B cell (primary cell): Measurements from ENCODE around the gene KCNJ10. TPM values are rescaled to one million over a fixed set of nuclear protein-coding genes. Genes with fewer than 3 reads are reported as not detected.

Source experiments
- ATAC-seq: fragments of 200-7000 bp; cut with Tn5 transposase; one replicate; pipeline ENCODE4 v1.10.0; 2021; ENCODE audit warnings: low read depth, mild to moderate bottlenecking, moderate number of reproducible peaks, moderate library complexity
- CTCF ChIA-PET: fragments of 350-600 bp; sonication (Branson Sonifier 250); formaldehyde crosslinking; loops from one replicate; lab custom pipeline; 2021; ENCODE audit warnings: antibody characterized with exemption, inconsistent platforms; lab: Charles Lee
- POLR2A ChIA-PET: fragments of 350-600 bp; sonication (Branson Sonifier 250); formaldehyde crosslinking; loops from one replicate; lab custom pipeline; 2021; ENCODE audit warnings: antibody characterized with exemption; lab: Charles Lee
- DNase-seq: peaks from one replicate; pipeline ENCODE4 v3.0.0; 2013
- H2AFZ ChIP-seq: 2 replicates; pipeline ENCODE4 v1.6.1; 2012; ENCODE audit warnings: mild to moderate bottlenecking, low read depth, low read length; ENCODE audit not compliant: insufficient read depth, poor library complexity, severe bottlenecking
- H3K27ac ChIP-seq, 2 donors: 1 replicate in 1 of 2; 2 replicates in 1 of 2; pipeline ENCODE4 v1.5.1; 2012 to 2013; ENCODE audit warnings: low read length in 2 of 2, mild to moderate bottlenecking in 2 of 2, moderate library complexity in 1 of 2
- H3K27me3 ChIP-seq, 4 experiments: fragments of 200-600 bp in 1 of 4; sonication (generic) in 1 of 4; replicated peaks in 1 of 4; 1 replicate in 2 of 4; 2 replicates in 2 of 4; pipeline versions ENCODE4 v1.6.1 to v1.7.0; 2013 to 2016; ENCODE audit warnings: low read length in 3 of 4, mild to moderate bottlenecking in 2 of 4, mixed read lengths in 1 of 4, moderate library complexity in 1 of 4; ENCODE audit not compliant: insufficient read depth in 4 of 4, control insufficient read depth in 3 of 4; ENCODE audit errors: control extremely low read depth in 1 of 4
- H3K36me3 ChIP-seq, 2 experiments: replicated peaks in 1 of 2; 1 replicate in 1 of 2; 2 replicates in 1 of 2; pipeline versions ENCODE4 v1.6.1 to v1.7.1; 2013; ENCODE audit warnings: low read length in 1 of 2; ENCODE audit not compliant: insufficient read depth in 2 of 2, control insufficient read depth in 1 of 2; ENCODE audit errors: control extremely low read depth in 1 of 2, extremely low read depth in 1 of 2
- H3K4me1 ChIP-seq, 2 donors: fragments of 200-600 bp in 1 of 2; sonication (generic) in 1 of 2; 1 replicate in 1 of 2; 2 replicates in 1 of 2; pipeline versions ENCODE4 v1.5.1 to v1.6.1; 2013 to 2017; ENCODE audit warnings: low read length in 2 of 2; ENCODE audit not compliant: control insufficient read depth in 2 of 2, insufficient read depth in 2 of 2
- H3K4me2 ChIP-seq: replicated peaks from 2 replicates; pipeline ENCODE3; 2012; ENCODE audit warnings: mild to moderate bottlenecking, low read depth, low read length; ENCODE audit not compliant: poor library complexity, severe bottlenecking
- H3K4me3 ChIP-seq, 5 experiments: fragments of 200-600 bp in 1 of 5; sonication (generic) in 1 of 5; 1 replicate in 3 of 5; 2 replicates in 2 of 5; pipeline versions ENCODE4 v1.5.1 to v1.7.0; 2011 to 2016; ENCODE audit warnings: low read length in 4 of 5, mild to moderate bottlenecking in 4 of 5, low read depth in 2 of 5, control low read depth in 1 of 5, moderate library complexity in 1 of 5; ENCODE audit not compliant: insufficient read depth in 1 of 5; ENCODE audit errors: control extremely low read depth in 1 of 5, extremely low read depth in 1 of 5
- H3K79me2 ChIP-seq: fragments of 200-600 bp; sonication (generic); one replicate; pipeline ENCODE4 v1.6.0; 2016; ENCODE audit warnings: low read length; ENCODE audit not compliant: control insufficient read depth, insufficient read depth
- H3K9ac ChIP-seq: fragments of 200-600 bp; sonication (generic); 2 replicates; pipeline ENCODE4 v1.6.1; 2017; ENCODE audit warnings: mild to moderate bottlenecking, low read length, moderate library complexity
- H3K9me3 ChIP-seq, 3 donors: one replicate each; pipeline versions ENCODE4 v1.6.1 to v1.7.1; 2013; ENCODE audit warnings: low read length in 2 of 3; ENCODE audit not compliant: control insufficient read depth in 2 of 3, insufficient read depth in 1 of 3; ENCODE audit errors: control extremely low read depth in 1 of 3
- H4K20me1 ChIP-seq: 2 replicates; pipeline ENCODE4 v1.6.0; 2012; ENCODE audit warnings: mild to moderate bottlenecking, low read length; ENCODE audit not compliant: insufficient read depth, control insufficient read depth, poor library complexity, severe bottlenecking
- H3K27ac Mint-ChIP-seq: one replicate; pipeline ENCODE4 v1.8.0; 2021; ENCODE audit warnings: mixed read lengths
- H3K27me3 Mint-ChIP-seq: one replicate; pipeline ENCODE4 v1.8.0; 2021; ENCODE audit warnings: mixed read lengths
- H3K4me1 Mint-ChIP-seq: one replicate; pipeline ENCODE4 v1.8.0; 2021; ENCODE audit warnings: mixed read lengths
- H3K4me3 Mint-ChIP-seq: one replicate; pipeline ENCODE4 v1.8.0; 2021; ENCODE audit warnings: mixed read lengths
- H3K9me3 Mint-ChIP-seq: one replicate; pipeline ENCODE4 v1.8.0; 2022; ENCODE audit warnings: mixed read lengths; ENCODE audit not compliant: insufficient read depth
- CTCF ChIP-seq: fragments of 200-600 bp; IDR thresholded peaks from one replicate; pipeline ENCODE4 v1.8.0; 2022; ENCODE audit warnings: antibody characterized with exemption, mild to moderate bottlenecking
- EZH2 ChIP-seq: IDR thresholded peaks from 2 replicates; pipeline ENCODE4 v1.6.1; 2012; ENCODE audit warnings: borderline replicate concordance, low read depth, mild to moderate bottlenecking, moderate library complexity, low read length; ENCODE audit not compliant: insufficient read depth, poor library complexity, severe bottlenecking
- WGBS: methylation state at CpG from one replicate; pipeline ENCODE4 v1.1.5; 2013; ENCODE audit warnings: missing lambda C conversion rate; ENCODE audit not compliant: insufficient coverage; 5-methylcytosine and 5-hydroxymethylcytosine counted together
- intact Hi-C: fragments of 100-400 bp; cut with micrococcal nuclease; formaldehyde crosslinking; loops from one replicate; pipeline ENCODE4 v1.10.0; 2022
- polyA plus RNA-seq: library from polyadenylated mRNA; depleted of rRNA; stranded (reverse); fragments of >200 nt; gene quantifications from 2 replicates; pipeline ENCODE4 v1.2.3, GENCODE V29; 2012
- total RNA-seq, 2 donors: library from RNA; stranded (reverse); fragments of 120-200 nt in 1 of 2; gene quantifications; 1 replicate in 1 of 2; 2 replicates in 1 of 2; pipeline versions ENCODE4 v1.2.3 to v1.2.4, GENCODE V29; 2013 to 2022

Gene KCNJ10
- total and polyA plus RNA-seq, 2 donors (not counting 1 experiment from before 2014, with no cell fraction given) = not detected

- ATAC-seq (no peak), DNase-seq (no peak)
- Histone ChIP-seq H4K20me1 (no peaks in the 10 kb centered on the region), H3K4me2 (no peak overlapping the region), H3K27ac (no peak overlapping the region), H3K4me3 (no peak overlapping the region), H2AFZ (no peak overlapping the region), H3K9ac (no peak overlapping the region), H3K27me3 (peaks cover 0 to 23% (median 7%) of the 10 kb centered on the region in 4 experiments), H3K79me2 (no peaks in the 10 kb centered on the region), H3K9me3 (peaks cover 0 to 3% (median 0%) of the 10 kb centered on the region in 3 donors), H3K36me3 (no peaks in the 10 kb centered on the region), H3K4me1 (no peaks in the 10 kb centered on the region)
- ChIA-PET CTCF (no interaction called here), POLR2A (no interaction called here)
- no peaks in the 10 kb centered on the region for H3K9me3 Mint-ChIP-seq
- intact Hi-C loops = no loop called here
- H3K4me3 Mint-ChIP-seq = no peak overlapping the region
- peaks cover 47% of the 10 kb centered on the region for H3K27me3 Mint-ChIP-seq
- H3K27ac Mint-ChIP-seq = no peak overlapping the region
- TF ChIP-seq CTCF (no peak), EZH2 (no peak)
- no peaks in the 10 kb centered on the region for H3K4me1 Mint-ChIP-seq
- 98% methylated on average over 5 of the region's 7 CpGs for WGBS
These were observed 89.2 kb downstream of the KCNJ10 start for GRCh38 chr1:159980786-159981185.

GRCh38 chr1:159980076-159980475 lies 89.9 kb downstream of the KCNJ10 start:
- Histone ChIP-seq H3K9me3 (peaks cover 0 to 3% (median 0%) of the 10 kb centered on the region in 3 donors), H3K36me3 (no peaks in the 10 kb centered on the region), H3K27ac (no peak overlapping the region), H3K4me2 (no peak overlapping the region), H2AFZ (no peak overlapping the region), H3K4me1 (no peaks in the 10 kb centered on the region), H3K9ac (no peak overlapping the region), H4K20me1 (no peaks in the 10 kb centered on the region), H3K27me3 (peaks cover 0 to 18% (median 7%) of the 10 kb centered on the region in 4 experiments), H3K79me2 (no peaks in the 10 kb centered on the region), H3K4me3 (no peak overlapping the region)
- intact Hi-C loops = no loop called here
- 85% methylated on average over 5 of the region's 6 CpGs for WGBS
- Mint-ChIP-seq H3K27ac (no peak overlapping the region), H3K9me3 (no peaks in the 10 kb centered on the region), H3K4me1 (no peaks in the 10 kb centered on the region), H3K27me3 (peaks cover 44% of the 10 kb centered on the region), H3K4me3 (no peak overlapping the region)
- no peak for ATAC-seq
- no peak for DNase-seq
- CTCF ChIA-PET = no interaction called here
- POLR2A ChIA-PET = no interaction called here
- TF ChIP-seq EZH2 (no peak), CTCF (no peak)
